GM23248 (cell line): ENCODE data around the gene CIPC.

Experiments used
- EZH2 ChIP-seq: fragments of 200-600 bp; sonication (generic); IDR thresholded peaks from 2 replicates; pipeline ENCODE4 v1.6.1; 2018; ENCODE audit warnings: antibody characterized with exemption, mild to moderate bottlenecking; ENCODE audit not compliant: insufficient read depth, poor library complexity, severe bottlenecking
- EZH2phosphoT487 ChIP-seq: fragments of 200-600 bp; sonication (generic); IDR thresholded peaks from 2 replicates; pipeline ENCODE4 v1.6.1; 2018; ENCODE audit warnings: antibody characterized with exemption, moderate library complexity, mild to moderate bottlenecking, low read depth; ENCODE audit not compliant: insufficient read depth

DNA sequence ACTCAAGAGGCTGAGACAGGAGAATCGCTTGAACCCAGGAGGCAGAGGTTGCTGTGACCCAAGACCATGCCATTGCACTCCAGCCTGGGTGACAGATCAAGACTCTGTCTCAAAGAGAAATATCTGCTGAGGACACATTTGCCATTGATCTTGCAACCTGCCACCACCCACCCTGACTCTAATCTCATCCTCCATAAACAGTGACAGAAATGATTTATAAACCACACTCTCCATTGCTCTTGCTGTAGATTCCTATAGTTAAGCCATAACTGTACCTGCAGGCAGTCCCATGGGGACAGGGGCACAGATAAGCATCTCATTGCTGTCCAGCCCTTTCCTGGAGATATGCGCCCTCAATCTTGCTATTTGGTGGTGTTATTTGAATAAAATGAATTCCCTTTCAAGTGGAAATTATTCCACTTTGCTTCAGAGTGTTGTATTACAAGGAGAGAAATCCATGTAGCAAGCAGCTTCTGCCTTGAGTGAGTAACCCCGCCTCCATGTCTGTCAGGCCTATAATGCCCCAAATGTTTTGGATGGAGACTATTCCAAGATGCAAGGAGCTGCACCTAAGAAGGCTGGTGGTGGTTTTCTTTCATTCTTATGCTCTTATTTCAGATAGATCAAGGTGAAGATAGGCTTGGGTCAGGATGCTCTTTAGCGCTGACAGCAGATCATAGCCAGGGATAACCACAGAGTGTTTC is 46.5 kb downstream of the CIPC start:
- no peak for TF ChIP-seq EZH2phosphoT487
- no peak for TF ChIP-seq EZH2
